Gastrocnemius medialis (tissue), 4 donors: Measurements from ENCODE around the gene MYRIP.

ENCODE experiments used
- POLR2A ChIP-seq, 2 donors: fragments of 450-650 bp; IDR thresholded peaks; one replicate each; pipeline ENCODE4 v1.6.1; 2017; ENCODE audit warnings: antibody characterized with exemption in 2 of 2, mild to moderate bottlenecking in 2 of 2, moderate library complexity in 2 of 2
- TF ChIP-seq, protein P1 (sequence below), 5 experiments: fragments of 450-650 bp in 3 of 5; fragments of 200-600 bp in 2 of 5; sonication (generic) in 2 of 5; IDR thresholded peaks in 4 of 5; conservative IDR thresholded peaks in 1 of 5; 1 replicate in 4 of 5; 2 replicates in 1 of 5; pipeline ENCODE4 v1.5.1; 2016 to 2019; ENCODE audit warnings: antibody characterized with exemption in 5 of 5, mild to moderate bottlenecking in 3 of 5, moderate library complexity in 3 of 5

DNA sequence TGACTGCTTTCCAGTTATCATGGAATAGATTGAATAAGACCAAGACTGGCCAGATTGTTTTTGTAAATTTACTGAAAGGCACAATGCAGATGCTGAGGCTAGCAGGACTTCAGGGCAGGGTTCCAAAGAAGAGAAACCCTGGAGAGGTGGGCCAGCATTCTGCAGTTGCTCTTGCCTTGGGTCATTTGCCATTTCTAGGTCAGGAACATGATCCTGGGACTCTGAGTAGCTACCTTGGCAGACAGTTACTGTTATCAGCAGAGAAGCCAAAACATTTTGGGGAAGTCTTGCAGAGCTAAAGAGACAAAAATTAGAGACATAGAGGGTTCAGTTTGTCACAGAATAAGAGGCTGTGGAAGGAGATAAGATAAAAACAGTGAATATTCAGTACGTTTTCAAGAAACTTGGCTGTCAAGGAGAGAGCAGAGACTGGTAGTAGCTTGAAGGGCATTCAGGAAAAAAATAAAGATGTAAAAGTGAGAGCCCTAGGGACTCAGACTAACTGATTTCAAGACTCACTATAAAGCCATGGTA is 46.8 kb upstream of the MYRIP start:
- TF ChIP-seq, protein P1, sequence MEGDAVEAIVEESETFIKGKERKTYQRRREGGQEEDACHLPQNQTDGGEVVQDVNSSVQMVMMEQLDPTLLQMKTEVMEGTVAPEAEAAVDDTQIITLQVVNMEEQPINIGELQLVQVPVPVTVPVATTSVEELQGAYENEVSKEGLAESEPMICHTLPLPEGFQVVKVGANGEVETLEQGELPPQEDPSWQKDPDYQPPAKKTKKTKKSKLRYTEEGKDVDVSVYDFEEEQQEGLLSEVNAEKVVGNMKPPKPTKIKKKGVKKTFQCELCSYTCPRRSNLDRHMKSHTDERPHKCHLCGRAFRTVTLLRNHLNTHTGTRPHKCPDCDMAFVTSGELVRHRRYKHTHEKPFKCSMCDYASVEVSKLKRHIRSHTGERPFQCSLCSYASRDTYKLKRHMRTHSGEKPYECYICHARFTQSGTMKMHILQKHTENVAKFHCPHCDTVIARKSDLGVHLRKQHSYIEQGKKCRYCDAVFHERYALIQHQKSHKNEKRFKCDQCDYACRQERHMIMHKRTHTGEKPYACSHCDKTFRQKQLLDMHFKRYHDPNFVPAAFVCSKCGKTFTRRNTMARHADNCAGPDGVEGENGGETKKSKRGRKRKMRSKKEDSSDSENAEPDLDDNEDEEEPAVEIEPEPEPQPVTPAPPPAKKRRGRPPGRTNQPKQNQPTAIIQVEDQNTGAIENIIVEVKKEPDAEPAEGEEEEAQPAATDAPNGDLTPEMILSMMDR (IDR thresholded peaks at IDR 0.05 in 4 of 5, conservative IDR thresholded peaks at IDR 0.05 in 1 of 5): no peak
- no peak for TF ChIP-seq POLR2A (IDR thresholded peaks at IDR 0.05)
